Measurements from ENCODE around the gene SLC6A13.
"Not testable (repeated sequence)": the region's sequence is repeated elsewhere in the genome, so short reads cannot be mapped to it uniquely, and the experiment has no call there.

SLC6A13 gene

GRCh38 chr12:262817-263216 lies at the start of gene SLC6A13:
TSS of gene SLC6A13 (minus strand) at chr12:262836. CDS start at chr12:260052, 2,784 bp downstream.
- DNase-seq (ENCODE audit: low spot score) (no peak), FAIRE-seq (no peak)

- no peak for FAIRE-seq
- DNase-seq (ENCODE audit: low spot score): no peak
Measured at GRCh38 chr12:308511-308910, 45.9 kb upstream of the SLC6A13 start.

GRCh38 chr12:307406-307805 lies 44.8 kb upstream of the SLC6A13 start:
- FAIRE-seq: no peak

GRCh38 chr12:304805-305204 lies 42.2 kb upstream of the SLC6A13 start:
- FAIRE-seq (no peak), DNase-seq (ENCODE audit: low spot score) (no peak)

More at GRCh38 chr12:307406-307805, 44.8 kb upstream of the SLC6A13 start:
- no peak for DNase-seq (ENCODE audit: low spot score)

- FAIRE-seq; DNase-seq (ENCODE audit: low spot score): not testable (repeated sequence)
Measured at GRCh38 chr12:302766-303165, 40.1 kb upstream of the SLC6A13 start.

- not testable (repeated sequence) for DNase-seq (ENCODE audit: low spot score); FAIRE-seq
Measured at GRCh38 chr12:300166-300565, 37.5 kb upstream of the SLC6A13 start.

GRCh38 chr12:299511-299910 lies 36.9 kb upstream of the SLC6A13 start:
- not testable (repeated sequence) for DNase-seq (ENCODE audit: low spot score); FAIRE-seq

- not testable (repeated sequence) for FAIRE-seq; DNase-seq (ENCODE audit: low spot score)
Measured at GRCh38 chr12:298059-298458, 35.4 kb upstream of the SLC6A13 start.

GRCh38 chr12:295132-295531 lies 32.5 kb upstream of the SLC6A13 start:
- DNase-seq (ENCODE audit: low spot score): no peak
- no peak for FAIRE-seq

GRCh38 chr12:293199-293598 lies 30.6 kb upstream of the SLC6A13 start:
- FAIRE-seq (no peak), DNase-seq (ENCODE audit: low spot score) (no peak)

- FAIRE-seq: no peak
- DNase-seq (ENCODE audit: low spot score): no peak
Measured at GRCh38 chr12:292186-292585, 29.6 kb upstream of the SLC6A13 start.

GRCh38 chr12:291153-291723 lies 28.6 kb upstream of the SLC6A13 start:
- FAIRE-seq: no peak
- no peak for DNase-seq (ENCODE audit: low spot score)

GRCh38 chr12:288687-289086 lies 26.1 kb upstream of the SLC6A13 start:
- FAIRE-seq (peak; percentile 75), DNase-seq (ENCODE audit: low spot score) (peak; percentile 31)

- FAIRE-seq (no peak), DNase-seq (ENCODE audit: low spot score) (no peak)
Measured at GRCh38 chr12:286531-287300, 24.1 kb upstream of the SLC6A13 start.

- DNase-seq (ENCODE audit: low spot score) (no peak), FAIRE-seq (no peak)
Measured at GRCh38 chr12:278046-278445, 15.4 kb upstream of the SLC6A13 start.

GRCh38 chr12:275812-276211 lies 13.2 kb upstream of the SLC6A13 start:
- no peak for DNase-seq (ENCODE audit: low spot score)
- no peak for FAIRE-seq

- FAIRE-seq: no peak
- no peak for DNase-seq (ENCODE audit: low spot score)
Measured at GRCh38 chr12:273382-273781, 10.7 kb upstream of the SLC6A13 start.

GRCh38 chr12:272942-273341 lies 10.3 kb upstream of the SLC6A13 start:
- DNase-seq (ENCODE audit: low spot score) (no peak), FAIRE-seq (no peak)

- DNase-seq (ENCODE audit: low spot score) (no peak), FAIRE-seq (no peak)
Measured at GRCh38 chr12:271161-271560, 8.5 kb upstream of the SLC6A13 start.

GRCh38 chr12:269191-269590 lies 6.6 kb upstream of the SLC6A13 start:
- DNase-seq (ENCODE audit: low spot score) (no peak), FAIRE-seq (no peak)

GRCh38 chr12:268483-268840 lies 5.8 kb upstream of the SLC6A13 start:
- FAIRE-seq: no peak
- DNase-seq (ENCODE audit: low spot score): no peak

GRCh38 chr12:267581-268482 lies 5.2 kb upstream of the SLC6A13 start:
- FAIRE-seq (no peak), DNase-seq (ENCODE audit: low spot score) (no peak)
